Stimulated activated CD4-positive, alpha-beta T cell treated with anti-CD3 and anti-CD28 coated beads, TNF-alpha, amount 100 ng/mL, for 4 hours (primary cell): Measurements from ENCODE around the gene TRAF3IP3.

Experiments used
- DNase-seq, 3 experiments: peaks; one replicate each; pipeline ENCODE4 v3.0.0-alpha.2; 2020; ENCODE audit warnings: low read depth in 3 of 3

TRAF3IP3 gene

GRCh38 chr1:209827384-209828262, 71.8 kb downstream of the TRAF3IP3 start, which contains the start of gene UTP25:
Gene UTP25, plus strand, starts transcription at chr1:209827972. Its CDS starts 92 bp downstream, at chr1:209828064.
- peak; percentile 78 to 92 (median 88) for DNase-seq

GRCh38 chr1:209829716-209830115, 73.9 kb downstream of the TRAF3IP3 start:
- no peak for DNase-seq

GRCh38 chr1:209830722-209831121, 74.9 kb downstream of the TRAF3IP3 start:
- DNase-seq: no peak

- DNase-seq: no peak
Observed at GRCh38 chr1:209831615-209832014, 75.8 kb downstream of the TRAF3IP3 start.
